Rectal smooth muscle tissue (tissue), 1 donor: Measurements from ENCODE around the gene OTUD6A.
"Not testable (repeated sequence)": the region's sequence is repeated elsewhere in the genome, so short reads cannot be mapped to it uniquely, and the experiment has no call there.

Source experiments
- H3K27ac ChIP-seq: one replicate; pipeline ENCODE4 v1.7.0; 2013; ENCODE audit warnings: low read depth, low read length, inconsistent platforms
- H3K27me3 ChIP-seq: one replicate; pipeline ENCODE4 v1.7.0; 2013; ENCODE audit warnings: low read length; ENCODE audit not compliant: control insufficient read depth, insufficient read depth
- H3K36me3 ChIP-seq: one replicate; pipeline ENCODE4 v1.7.0; 2013; ENCODE audit warnings: low read length; ENCODE audit not compliant: control insufficient read depth, insufficient read depth
- H3K4me1 ChIP-seq: one replicate; pipeline ENCODE4 v1.7.0; 2013; ENCODE audit warnings: low read length; ENCODE audit not compliant: control insufficient read depth, insufficient read depth
- H3K4me3 ChIP-seq: one replicate; pipeline ENCODE4 v1.7.0; 2013; ENCODE audit warnings: low read length
- H3K9ac ChIP-seq: one replicate; pipeline ENCODE4 v1.7.0; 2013; ENCODE audit warnings: low read length

Gene OTUD6A

GRCh38 chrX:70105229-70105628 lies 43.0 kb downstream of the OTUD6A start:
- Histone ChIP-seq H3K9ac (no peak overlapping the region), H3K27me3 (peaks cover 2% of the 10 kb centered on the region), H3K4me1 (no peaks in the 10 kb centered on the region), H3K4me3 (no peak overlapping the region), H3K36me3 (no peaks in the 10 kb centered on the region), H3K27ac (no peak overlapping the region)

- not testable (repeated sequence) for H3K4me1 ChIP-seq, H3K27me3 ChIP-seq, H3K9ac ChIP-seq, H3K4me3 ChIP-seq, H3K27ac ChIP-seq, H3K36me3 ChIP-seq
Observed at GRCh38 chrX:70111436-70112026, 49.3 kb downstream of the OTUD6A start.
